Suprapubic skin (tissue), 4 donors: ENCODE results near the gene PCSK1. TPM values are rescaled to one million over a fixed set of nuclear protein-coding genes. Genes with fewer than 3 reads are reported as not detected.
"Not testable (repeated sequence)": the region's sequence is repeated elsewhere in the genome, so short reads cannot be mapped to it uniquely, and the experiment has no call there.

Source experiments
- DNase-seq, 2 donors: peaks; one replicate each; pipeline ENCODE4 v3.0.0-alpha.2; 2019; ENCODE audit warnings: low spot score in 2 of 2
- H3K27ac ChIP-seq: fragments of 200-600 bp; sonication (generic); one replicate; pipeline ENCODE4 v1.5.1; 2019
- H3K27me3 ChIP-seq: fragments of 200-600 bp; sonication (generic); one replicate; pipeline ENCODE4 v1.5.1; 2019
- H3K36me3 ChIP-seq: fragments of 200-600 bp; sonication (generic); one replicate; pipeline ENCODE4 v1.5.1; 2019
- H3K4me1 ChIP-seq: fragments of 200-600 bp; sonication (generic); one replicate; pipeline ENCODE4 v1.5.1; 2019
- H3K4me3 ChIP-seq: fragments of 200-600 bp; sonication (generic); one replicate; pipeline ENCODE4 v1.5.1; 2019; ENCODE audit warnings: mild to moderate bottlenecking
- H3K9me3 ChIP-seq: fragments of 200-600 bp; sonication (generic); one replicate; pipeline ENCODE4 v1.5.1; 2019
- EP300 ChIP-seq: sonication (generic); formaldehyde crosslinking; IDR thresholded peaks from one replicate; pipeline ENCODE4 v1.6.1; 2017; ENCODE audit warnings: antibody characterized with exemption
- POLR2A ChIP-seq, 2 donors: fragments of 450-650 bp; IDR thresholded peaks; one replicate each; pipeline ENCODE4 v1.6.1; 2017; ENCODE audit warnings: antibody characterized with exemption in 2 of 2, mild to moderate bottlenecking in 2 of 2, moderate library complexity in 2 of 2
- POLR2AphosphoS5 ChIP-seq, 3 donors: sonication (generic); formaldehyde crosslinking; IDR thresholded peaks; one replicate each; pipeline ENCODE4 v1.6.1; 2017; ENCODE audit warnings: antibody characterized with exemption in 3 of 3
- WGBS: methylation state at CpG from one replicate; pipeline ENCODE4 v1.1.5; 2018; 5-methylcytosine and 5-hydroxymethylcytosine counted together
- total RNA-seq, 4 donors: library from RNA; depleted of rRNA; stranded (reverse); fragments of >200 nt; gene quantifications; one replicate each; pipeline ENCODE4 v1.1.0, GENCODE V29; 2016
- TF ChIP-seq, protein P1 (sequence below), 2 donors: fragments of 200-600 bp in 1 of 2; fragments of 450-650 bp in 1 of 2; sonication (generic) in 1 of 2; IDR thresholded peaks; one replicate each; pipeline ENCODE4 v1.5.1; 2016 to 2019; ENCODE audit warnings: antibody characterized with exemption in 2 of 2, mild to moderate bottlenecking in 1 of 2, moderate library complexity in 1 of 2

The PCSK1 gene
- total RNA-seq, 4 donors from 2014 or later: 0.25 to 1.4 (median 0.36) TPM

DNA sequence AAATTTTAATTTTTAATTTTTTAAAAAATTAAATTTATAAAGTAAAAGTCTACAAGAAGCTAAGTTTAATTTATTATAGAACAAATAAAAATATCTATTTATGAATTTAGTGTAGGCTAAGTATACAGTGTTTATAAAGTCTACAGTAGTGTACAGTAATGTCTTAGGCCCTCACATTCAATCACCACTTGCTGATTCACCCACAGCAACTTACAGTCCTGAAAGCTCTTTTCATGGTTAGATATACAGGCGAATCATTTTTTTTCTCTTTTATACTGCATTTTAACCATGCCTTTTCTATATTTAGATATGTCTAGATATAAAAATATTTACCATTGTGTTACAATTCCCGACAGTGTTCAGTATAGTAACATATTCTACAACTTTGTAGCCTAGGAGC, 55.9 kb downstream of the PCSK1 start:
- WGBS: 48% methylated on average over 2 of the region's 2 CpGs
- Histone ChIP-seq H3K27ac (no peak overlapping the region), H3K4me1 (no peaks in the 10 kb centered on the region), H3K4me3 (no peak overlapping the region), H3K9me3 (no peaks in the 10 kb centered on the region), H3K27me3 (no peaks in the 10 kb centered on the region), H3K36me3 (no peaks in the 10 kb centered on the region)
- TF ChIP-seq EP300 (no peak), POLR2AphosphoS5 (IDR thresholded peaks at IDR 0.05) (no peak)
- no peak for DNase-seq

- Histone ChIP-seq H3K36me3 (no peaks in the 10 kb centered on the region), H3K4me3 (no peak overlapping the region), H3K9me3 (no peaks in the 10 kb centered on the region), H3K27ac (no peak overlapping the region), H3K4me1 (no peaks in the 10 kb centered on the region), H3K27me3 (no peaks in the 10 kb centered on the region)
- DNase-seq: no peak
- TF ChIP-seq POLR2AphosphoS5 (IDR thresholded peaks at IDR 0.05): no peak
- TF ChIP-seq, protein P1, sequence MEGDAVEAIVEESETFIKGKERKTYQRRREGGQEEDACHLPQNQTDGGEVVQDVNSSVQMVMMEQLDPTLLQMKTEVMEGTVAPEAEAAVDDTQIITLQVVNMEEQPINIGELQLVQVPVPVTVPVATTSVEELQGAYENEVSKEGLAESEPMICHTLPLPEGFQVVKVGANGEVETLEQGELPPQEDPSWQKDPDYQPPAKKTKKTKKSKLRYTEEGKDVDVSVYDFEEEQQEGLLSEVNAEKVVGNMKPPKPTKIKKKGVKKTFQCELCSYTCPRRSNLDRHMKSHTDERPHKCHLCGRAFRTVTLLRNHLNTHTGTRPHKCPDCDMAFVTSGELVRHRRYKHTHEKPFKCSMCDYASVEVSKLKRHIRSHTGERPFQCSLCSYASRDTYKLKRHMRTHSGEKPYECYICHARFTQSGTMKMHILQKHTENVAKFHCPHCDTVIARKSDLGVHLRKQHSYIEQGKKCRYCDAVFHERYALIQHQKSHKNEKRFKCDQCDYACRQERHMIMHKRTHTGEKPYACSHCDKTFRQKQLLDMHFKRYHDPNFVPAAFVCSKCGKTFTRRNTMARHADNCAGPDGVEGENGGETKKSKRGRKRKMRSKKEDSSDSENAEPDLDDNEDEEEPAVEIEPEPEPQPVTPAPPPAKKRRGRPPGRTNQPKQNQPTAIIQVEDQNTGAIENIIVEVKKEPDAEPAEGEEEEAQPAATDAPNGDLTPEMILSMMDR (IDR thresholded peaks at IDR 0.05): no peak
- 82% methylated on average over 5 of the region's 5 CpGs for WGBS
Observed at GRCh38 chr5:96374653-96375052, 58.4 kb downstream of the PCSK1 start.

GRCh38 chr5:96373381-96373733, 59.7 kb downstream of the PCSK1 start:
- TF ChIP-seq POLR2AphosphoS5 (IDR thresholded peaks at IDR 0.05) (no peak), POLR2A (IDR thresholded peaks at IDR 0.05) (no peak), EP300 (no peak)
- TF ChIP-seq, protein P1 (IDR thresholded peaks at IDR 0.05): no peak
- DNase-seq: no peak
- Histone ChIP-seq H3K4me3 (no peak overlapping the region), H3K9me3 (no peaks in the 10 kb centered on the region), H3K27ac (no peak overlapping the region), H3K27me3 (no peaks in the 10 kb centered on the region), H3K36me3 (no peaks in the 10 kb centered on the region), H3K4me1 (no peaks in the 10 kb centered on the region)
- WGBS: 85% methylated on average over 4 of the region's 4 CpGs

GRCh38 chr5:96372726-96373380, 60.2 kb downstream of the PCSK1 start:
- Histone ChIP-seq H3K27ac (no peak overlapping the region), H3K4me1 (no peaks in the 10 kb centered on the region), H3K27me3 (no peaks in the 10 kb centered on the region), H3K9me3 (no peaks in the 10 kb centered on the region), H3K4me3 (no peak overlapping the region), H3K36me3 (no peaks in the 10 kb centered on the region)
- WGBS: 91% methylated on average over 2 of the region's 2 CpGs
- no peak for DNase-seq
- TF ChIP-seq POLR2AphosphoS5 (IDR thresholded peaks at IDR 0.05) (no peak), EP300 (no peak), POLR2A (IDR thresholded peaks at IDR 0.05) (no peak)
- TF ChIP-seq, protein P1 (IDR thresholded peaks at IDR 0.05): no peak

- no peaks in the 10 kb centered on the region for H3K36me3 ChIP-seq
- H3K4me3 ChIP-seq: no peak overlapping the region
- H3K27me3 ChIP-seq: no peaks in the 10 kb centered on the region
- DNase-seq: no peak
- H3K4me1 ChIP-seq: no peaks in the 10 kb centered on the region
- H3K9me3 ChIP-seq: no peaks in the 10 kb centered on the region
- H3K27ac ChIP-seq: no peak overlapping the region
- TF ChIP-seq, protein P1 (IDR thresholded peaks at IDR 0.05): no peak
- TF ChIP-seq EP300 (no peak), POLR2AphosphoS5 (IDR thresholded peaks at IDR 0.05) (no peak), POLR2A (IDR thresholded peaks at IDR 0.05) (no peak)
- WGBS: 89% methylated on average over 2 of the region's 2 CpGs
Observed at GRCh38 chr5:96370976-96371375, 62.1 kb downstream of the PCSK1 start.

GRCh38 chr5:96367337-96367736, 65.7 kb downstream of the PCSK1 start:
- not testable (repeated sequence) for H3K27me3 ChIP-seq

More at GRCh38 chr5:96367337-96367736, 65.7 kb downstream of the PCSK1 start:
- not testable (repeated sequence) for H3K27ac ChIP-seq, DNase-seq, H3K9me3 ChIP-seq, H3K4me3 ChIP-seq, H3K36me3 ChIP-seq, H3K4me1 ChIP-seq
- WGBS: 99% methylated on average over 7 of the region's 8 CpGs
